ENCODE measurements around the gene LIPC.

DNA sequence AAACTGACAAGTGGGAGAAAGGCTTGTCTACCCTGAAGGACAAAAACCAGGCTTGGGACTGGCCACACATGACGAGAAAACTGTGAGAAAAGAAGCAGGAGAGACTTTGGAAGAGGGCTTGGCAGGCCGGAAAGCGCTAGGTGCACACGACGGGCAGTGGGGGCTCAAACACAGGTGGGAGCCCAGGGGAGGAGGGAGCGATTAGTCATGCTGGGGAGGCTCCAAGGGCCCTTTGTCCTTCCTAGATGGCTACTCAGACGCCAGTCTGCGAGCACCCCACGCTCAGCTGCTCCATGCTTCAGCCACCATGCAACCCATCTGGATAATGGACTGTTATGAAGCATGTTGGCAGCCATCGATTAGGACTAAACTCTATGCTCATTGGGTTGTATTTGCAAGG lies 17.1 kb downstream of the LIPC start:
- TF ChIP-seq, protein P1, sequence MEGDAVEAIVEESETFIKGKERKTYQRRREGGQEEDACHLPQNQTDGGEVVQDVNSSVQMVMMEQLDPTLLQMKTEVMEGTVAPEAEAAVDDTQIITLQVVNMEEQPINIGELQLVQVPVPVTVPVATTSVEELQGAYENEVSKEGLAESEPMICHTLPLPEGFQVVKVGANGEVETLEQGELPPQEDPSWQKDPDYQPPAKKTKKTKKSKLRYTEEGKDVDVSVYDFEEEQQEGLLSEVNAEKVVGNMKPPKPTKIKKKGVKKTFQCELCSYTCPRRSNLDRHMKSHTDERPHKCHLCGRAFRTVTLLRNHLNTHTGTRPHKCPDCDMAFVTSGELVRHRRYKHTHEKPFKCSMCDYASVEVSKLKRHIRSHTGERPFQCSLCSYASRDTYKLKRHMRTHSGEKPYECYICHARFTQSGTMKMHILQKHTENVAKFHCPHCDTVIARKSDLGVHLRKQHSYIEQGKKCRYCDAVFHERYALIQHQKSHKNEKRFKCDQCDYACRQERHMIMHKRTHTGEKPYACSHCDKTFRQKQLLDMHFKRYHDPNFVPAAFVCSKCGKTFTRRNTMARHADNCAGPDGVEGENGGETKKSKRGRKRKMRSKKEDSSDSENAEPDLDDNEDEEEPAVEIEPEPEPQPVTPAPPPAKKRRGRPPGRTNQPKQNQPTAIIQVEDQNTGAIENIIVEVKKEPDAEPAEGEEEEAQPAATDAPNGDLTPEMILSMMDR (IDR thresholded peaks at IDR 0.05): no peak
- no peak for TF ChIP-seq POLR2A (IDR thresholded peaks at IDR 0.05)

Measured in testis (tissue), 2 donors.